Liver (tissue), 9 donors: Measurements from ENCODE around the gene STAB1. TPM values are rescaled to one million over a fixed set of nuclear protein-coding genes. Genes with fewer than 3 reads are reported as not detected.

ENCODE experiments used
- DNase-seq: peaks from one replicate; pipeline ENCODE4 v3.0.0-alpha.2; 2017; ENCODE audit warnings: low spot score
- H3K27ac ChIP-seq, 2 donors: one replicate each; pipeline ENCODE4 v1.7.0; 2013; ENCODE audit warnings: inconsistent platforms in 2 of 2, low read length in 2 of 2, control low read depth in 1 of 2, low read depth in 1 of 2, mild to moderate bottlenecking in 1 of 2
- H3K27me3 ChIP-seq, 4 donors: one replicate each; pipeline versions ENCODE4 v1.6.1 to v1.7.0; 2013; ENCODE audit warnings: low read length in 3 of 4, inconsistent platforms in 1 of 4, mild to moderate bottlenecking in 1 of 4, moderate library complexity in 1 of 4; ENCODE audit not compliant: control insufficient read depth in 4 of 4, insufficient read depth in 4 of 4
- H3K36me3 ChIP-seq, 4 donors: one replicate each; pipeline versions ENCODE4 v1.6.1 to v1.7.0; 2013; ENCODE audit warnings: low read length in 3 of 4, mild to moderate bottlenecking in 3 of 4, low read depth in 1 of 4, moderate library complexity in 1 of 4; ENCODE audit not compliant: control insufficient read depth in 4 of 4, insufficient read depth in 3 of 4
- H3K4me1 ChIP-seq, 4 donors: one replicate each; pipeline versions ENCODE4 v1.6.1 to v1.7.0; 2013; ENCODE audit warnings: low read length in 3 of 4, mild to moderate bottlenecking in 3 of 4, moderate library complexity in 1 of 4; ENCODE audit not compliant: control insufficient read depth in 4 of 4, insufficient read depth in 4 of 4
- H3K4me3 ChIP-seq, 3 donors: one replicate each; pipeline versions ENCODE4 v1.6.1 to v1.7.0; 2013; ENCODE audit warnings: low read length in 3 of 3, control low read depth in 1 of 3, low read depth in 1 of 3, mild to moderate bottlenecking in 1 of 3
- H3K9ac ChIP-seq, 2 donors: one replicate each; pipeline ENCODE4 v1.7.0; 2013; ENCODE audit warnings: low read length in 2 of 2, mild to moderate bottlenecking in 2 of 2, moderate library complexity in 2 of 2, control low read depth in 1 of 2, low read depth in 1 of 2
- H3K9me3 ChIP-seq, 4 donors: one replicate each; pipeline versions ENCODE4 v1.6.1 to v1.7.0; 2013; ENCODE audit warnings: low read length in 3 of 4; ENCODE audit not compliant: control insufficient read depth in 4 of 4
- FOXA2 ChIP-seq: IDR thresholded peaks from 2 replicates; pipeline ENCODE4 v1.6.1; 2016; ENCODE audit warnings: antibody characterized with exemption
- JUND ChIP-seq, 2 donors: IDR thresholded peaks; 2 replicates each; pipeline ENCODE4 v1.6.1; 2016; ENCODE audit warnings: antibody characterized with exemption in 2 of 2
- RAD21 ChIP-seq, 2 donors: IDR thresholded peaks; 2 replicates each; pipeline ENCODE4 v1.6.1; 2016; ENCODE audit warnings: antibody characterized with exemption in 2 of 2, mild to moderate bottlenecking in 2 of 2
- RXRA ChIP-seq, 2 donors: IDR thresholded peaks; 2 replicates each; pipeline ENCODE4 v1.6.1; 2017 to 2018; ENCODE audit warnings: antibody characterized with exemption in 2 of 2, mild to moderate bottlenecking in 1 of 2
- TAF1 ChIP-seq: conservative IDR thresholded peaks from 2 replicates; pipeline ENCODE4 v1.6.1; 2016; ENCODE audit warnings: antibody characterized with exemption, mild to moderate bottlenecking
- YY1 ChIP-seq: IDR thresholded peaks from 2 replicates; pipeline ENCODE4 v1.6.1; 2016; ENCODE audit warnings: antibody characterized with exemption, mild to moderate bottlenecking
- WGBS: extraction: QIAGEN DNeasy Blood & Tissue Kit; methylation state at CpG from one replicate; pipeline ENCODE4 v1.1.7; 2013; 5-methylcytosine and 5-hydroxymethylcytosine counted together
- polyA plus RNA-seq, 2 donors: library from polyadenylated mRNA; stranded (reverse) in 1 of 2; unstranded in 1 of 2; fragments of 200-250 nt in 1 of 2; fragments of >200 nt in 1 of 2; fragmentation: Nextera tagmentation in 1 of 2; extraction: Ambion mirVana in 1 of 2; gene quantifications; one replicate each; pipeline versions ENCODE4 v1.2.1 to v1.2.3, GENCODE V29; 2013 to 2015
- total RNA-seq, 2 donors: library from RNA; depleted of rRNA; stranded (reverse); fragments of >200 nt; gene quantifications; one replicate each; pipeline ENCODE4 v1.2.3, GENCODE V29; 2014
- TF ChIP-seq, protein P1 (sequence below): IDR thresholded peaks from 2 replicates; pipeline ENCODE4 v1.6.1; 2016; ENCODE audit warnings: antibody characterized with exemption
- TF ChIP-seq, protein P2 (sequence below): IDR thresholded peaks from 2 replicates; pipeline ENCODE4 v1.6.1; 2016; ENCODE audit warnings: antibody characterized with exemption, mild to moderate bottlenecking
- TF ChIP-seq, protein P3 (sequence below): IDR thresholded peaks from 2 replicates; pipeline ENCODE4 v1.6.1; 2016; ENCODE audit warnings: antibody characterized with exemption
- TF ChIP-seq, protein P4 (sequence below): IDR thresholded peaks from 2 replicates; pipeline ENCODE4 v1.6.1; 2016; ENCODE audit warnings: antibody characterized with exemption
- TF ChIP-seq, protein P5 (sequence below): fragments of 150-350 bp; IDR thresholded peaks from 2 replicates; pipeline ENCODE4 v1.5.1; 2017; ENCODE audit warnings: improper control_type of control experiment, low read depth, low read length; ENCODE audit not compliant: missing input control
- donor health status: healthy.
- donor health status: healthy.
- donor health status: healthy.
- donor health status: healthy.
- donor health status: healthy.

STAB1 gene
- total and polyA plus RNA-seq, 4 donors, result 42.0 to 198 (median 71.5) TPM

DNA sequence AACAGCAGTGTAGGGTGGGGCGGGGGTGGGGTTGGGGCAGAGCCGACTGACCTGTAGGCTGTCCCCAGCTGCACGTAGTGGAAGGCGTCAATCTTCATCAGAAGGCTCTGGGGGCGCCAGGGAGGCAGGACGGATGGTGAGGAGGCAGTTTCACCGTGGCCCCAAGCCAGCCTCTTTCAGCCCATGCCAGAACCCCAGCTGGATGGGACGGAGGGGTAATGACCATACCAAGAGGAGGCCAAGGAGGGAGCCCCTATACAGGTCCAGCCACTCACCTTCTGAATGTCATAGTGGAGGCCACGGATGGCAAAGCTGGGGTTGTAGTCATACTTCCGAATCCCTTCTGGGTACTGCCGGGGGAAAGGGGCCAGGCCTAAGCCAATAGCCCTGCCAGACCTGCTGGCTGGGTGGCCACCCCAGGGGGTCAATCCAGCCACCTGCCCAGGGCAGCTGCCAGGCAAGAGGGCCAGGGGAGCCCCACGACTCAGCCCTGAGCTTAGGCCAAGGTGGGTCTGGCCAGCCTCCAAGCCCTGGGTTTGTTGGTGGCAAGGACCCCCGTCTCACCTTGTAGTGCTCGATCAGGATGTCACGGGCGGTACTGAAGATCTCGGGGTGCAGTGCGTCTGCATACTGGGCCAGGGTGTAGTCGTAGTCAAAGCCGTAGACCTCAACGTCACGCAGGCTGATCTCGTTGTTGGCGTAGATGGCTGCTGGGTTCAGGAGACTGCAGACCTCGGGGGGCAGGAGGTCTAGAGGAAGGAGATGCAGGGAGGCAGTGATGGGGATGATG is 33.6 kb downstream of the STAB1 start:
- no peak for DNase-seq
- WGBS, result 91% methylated on average over 25 of the region's 25 CpGs
- no peaks in the 10 kb centered on the region for H3K36me3 ChIP-seq

More for the DNA sequence above, 33.6 kb downstream of the STAB1 start:
- H3K27ac ChIP-seq, result no peak overlapping the region
- no peaks in the 10 kb centered on the region for H3K27me3 ChIP-seq
- no peak overlapping the region for H3K4me3 ChIP-seq
- TF ChIP-seq, protein P1, sequence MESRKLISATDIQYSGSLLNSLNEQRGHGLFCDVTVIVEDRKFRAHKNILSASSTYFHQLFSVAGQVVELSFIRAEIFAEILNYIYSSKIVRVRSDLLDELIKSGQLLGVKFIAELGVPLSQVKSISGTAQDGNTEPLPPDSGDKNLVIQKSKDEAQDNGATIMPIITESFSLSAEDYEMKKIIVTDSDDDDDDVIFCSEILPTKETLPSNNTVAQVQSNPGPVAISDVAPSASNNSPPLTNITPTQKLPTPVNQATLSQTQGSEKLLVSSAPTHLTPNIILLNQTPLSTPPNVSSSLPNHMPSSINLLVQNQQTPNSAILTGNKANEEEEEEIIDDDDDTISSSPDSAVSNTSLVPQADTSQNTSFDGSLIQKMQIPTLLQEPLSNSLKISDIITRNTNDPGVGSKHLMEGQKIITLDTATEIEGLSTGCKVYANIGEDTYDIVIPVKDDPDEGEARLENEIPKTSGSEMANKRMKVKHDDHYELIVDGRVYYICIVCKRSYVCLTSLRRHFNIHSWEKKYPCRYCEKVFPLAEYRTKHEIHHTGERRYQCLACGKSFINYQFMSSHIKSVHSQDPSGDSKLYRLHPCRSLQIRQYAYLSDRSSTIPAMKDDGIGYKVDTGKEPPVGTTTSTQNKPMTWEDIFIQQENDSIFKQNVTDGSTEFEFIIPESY, result no peak
- TF ChIP-seq, protein P2, sequence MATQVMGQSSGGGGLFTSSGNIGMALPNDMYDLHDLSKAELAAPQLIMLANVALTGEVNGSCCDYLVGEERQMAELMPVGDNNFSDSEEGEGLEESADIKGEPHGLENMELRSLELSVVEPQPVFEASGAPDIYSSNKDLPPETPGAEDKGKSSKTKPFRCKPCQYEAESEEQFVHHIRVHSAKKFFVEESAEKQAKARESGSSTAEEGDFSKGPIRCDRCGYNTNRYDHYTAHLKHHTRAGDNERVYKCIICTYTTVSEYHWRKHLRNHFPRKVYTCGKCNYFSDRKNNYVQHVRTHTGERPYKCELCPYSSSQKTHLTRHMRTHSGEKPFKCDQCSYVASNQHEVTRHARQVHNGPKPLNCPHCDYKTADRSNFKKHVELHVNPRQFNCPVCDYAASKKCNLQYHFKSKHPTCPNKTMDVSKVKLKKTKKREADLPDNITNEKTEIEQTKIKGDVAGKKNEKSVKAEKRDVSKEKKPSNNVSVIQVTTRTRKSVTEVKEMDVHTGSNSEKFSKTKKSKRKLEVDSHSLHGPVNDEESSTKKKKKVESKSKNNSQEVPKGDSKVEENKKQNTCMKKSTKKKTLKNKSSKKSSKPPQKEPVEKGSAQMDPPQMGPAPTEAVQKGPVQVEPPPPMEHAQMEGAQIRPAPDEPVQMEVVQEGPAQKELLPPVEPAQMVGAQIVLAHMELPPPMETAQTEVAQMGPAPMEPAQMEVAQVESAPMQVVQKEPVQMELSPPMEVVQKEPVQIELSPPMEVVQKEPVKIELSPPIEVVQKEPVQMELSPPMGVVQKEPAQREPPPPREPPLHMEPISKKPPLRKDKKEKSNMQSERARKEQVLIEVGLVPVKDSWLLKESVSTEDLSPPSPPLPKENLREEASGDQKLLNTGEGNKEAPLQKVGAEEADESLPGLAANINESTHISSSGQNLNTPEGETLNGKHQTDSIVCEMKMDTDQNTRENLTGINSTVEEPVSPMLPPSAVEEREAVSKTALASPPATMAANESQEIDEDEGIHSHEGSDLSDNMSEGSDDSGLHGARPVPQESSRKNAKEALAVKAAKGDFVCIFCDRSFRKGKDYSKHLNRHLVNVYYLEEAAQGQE, result no peak
- TF ChIP-seq FOXA2 (no peak), TAF1 (no peak), JUND (IDR thresholded peaks at IDR 0.05) (no peak), YY1 (no peak), RXRA (IDR thresholded peaks at IDR 0.05) (no peak), RAD21 (IDR thresholded peaks at IDR 0.05) (no peak)
- TF ChIP-seq, protein P3, sequence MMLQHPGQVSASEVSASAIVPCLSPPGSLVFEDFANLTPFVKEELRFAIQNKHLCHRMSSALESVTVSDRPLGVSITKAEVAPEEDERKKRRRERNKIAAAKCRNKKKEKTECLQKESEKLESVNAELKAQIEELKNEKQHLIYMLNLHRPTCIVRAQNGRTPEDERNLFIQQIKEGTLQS, result no peak
- TF ChIP-seq, protein P4, sequence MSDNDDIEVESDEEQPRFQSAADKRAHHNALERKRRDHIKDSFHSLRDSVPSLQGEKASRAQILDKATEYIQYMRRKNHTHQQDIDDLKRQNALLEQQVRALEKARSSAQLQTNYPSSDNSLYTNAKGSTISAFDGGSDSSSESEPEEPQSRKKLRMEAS, result no peak
- TF ChIP-seq, protein P5, sequence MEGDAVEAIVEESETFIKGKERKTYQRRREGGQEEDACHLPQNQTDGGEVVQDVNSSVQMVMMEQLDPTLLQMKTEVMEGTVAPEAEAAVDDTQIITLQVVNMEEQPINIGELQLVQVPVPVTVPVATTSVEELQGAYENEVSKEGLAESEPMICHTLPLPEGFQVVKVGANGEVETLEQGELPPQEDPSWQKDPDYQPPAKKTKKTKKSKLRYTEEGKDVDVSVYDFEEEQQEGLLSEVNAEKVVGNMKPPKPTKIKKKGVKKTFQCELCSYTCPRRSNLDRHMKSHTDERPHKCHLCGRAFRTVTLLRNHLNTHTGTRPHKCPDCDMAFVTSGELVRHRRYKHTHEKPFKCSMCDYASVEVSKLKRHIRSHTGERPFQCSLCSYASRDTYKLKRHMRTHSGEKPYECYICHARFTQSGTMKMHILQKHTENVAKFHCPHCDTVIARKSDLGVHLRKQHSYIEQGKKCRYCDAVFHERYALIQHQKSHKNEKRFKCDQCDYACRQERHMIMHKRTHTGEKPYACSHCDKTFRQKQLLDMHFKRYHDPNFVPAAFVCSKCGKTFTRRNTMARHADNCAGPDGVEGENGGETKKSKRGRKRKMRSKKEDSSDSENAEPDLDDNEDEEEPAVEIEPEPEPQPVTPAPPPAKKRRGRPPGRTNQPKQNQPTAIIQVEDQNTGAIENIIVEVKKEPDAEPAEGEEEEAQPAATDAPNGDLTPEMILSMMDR, result no peak
- H3K9me3 ChIP-seq, result no peaks in the 10 kb centered on the region
- peaks cover 0 to 7% (median 2%) of the 10 kb centered on the region in 4 donors for H3K4me1 ChIP-seq
- no peak overlapping the region for H3K9ac ChIP-seq
